GM12875 (cell line): ENCODE measurements around the gene MINK1.
"Not testable (repeated sequence)": the region's sequence is repeated elsewhere in the genome, so short reads cannot be mapped to it uniquely, and the experiment has no call there.

Experiments used
- H3K4me3 ChIP-seq: one replicate; pipeline ENCODE4 v1.5.1; 2011; ENCODE audit warnings: low read depth, low read length, control low read depth
- TF ChIP-seq, protein P1 (sequence below): IDR thresholded peaks from 2 replicates; pipeline ENCODE4 v1.5.1; 2011; ENCODE audit warnings: low read depth, mild to moderate bottlenecking, control low read depth, inconsistent platforms, low read length, moderate library complexity, borderline replicate concordance; ENCODE audit not compliant: insufficient read depth

The MINK1 gene

GRCh38 chr17:4856937-4857314 lies 23.8 kb downstream of the MINK1 start:
- TF ChIP-seq, protein P1, sequence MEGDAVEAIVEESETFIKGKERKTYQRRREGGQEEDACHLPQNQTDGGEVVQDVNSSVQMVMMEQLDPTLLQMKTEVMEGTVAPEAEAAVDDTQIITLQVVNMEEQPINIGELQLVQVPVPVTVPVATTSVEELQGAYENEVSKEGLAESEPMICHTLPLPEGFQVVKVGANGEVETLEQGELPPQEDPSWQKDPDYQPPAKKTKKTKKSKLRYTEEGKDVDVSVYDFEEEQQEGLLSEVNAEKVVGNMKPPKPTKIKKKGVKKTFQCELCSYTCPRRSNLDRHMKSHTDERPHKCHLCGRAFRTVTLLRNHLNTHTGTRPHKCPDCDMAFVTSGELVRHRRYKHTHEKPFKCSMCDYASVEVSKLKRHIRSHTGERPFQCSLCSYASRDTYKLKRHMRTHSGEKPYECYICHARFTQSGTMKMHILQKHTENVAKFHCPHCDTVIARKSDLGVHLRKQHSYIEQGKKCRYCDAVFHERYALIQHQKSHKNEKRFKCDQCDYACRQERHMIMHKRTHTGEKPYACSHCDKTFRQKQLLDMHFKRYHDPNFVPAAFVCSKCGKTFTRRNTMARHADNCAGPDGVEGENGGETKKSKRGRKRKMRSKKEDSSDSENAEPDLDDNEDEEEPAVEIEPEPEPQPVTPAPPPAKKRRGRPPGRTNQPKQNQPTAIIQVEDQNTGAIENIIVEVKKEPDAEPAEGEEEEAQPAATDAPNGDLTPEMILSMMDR: no peak
- no peak overlapping the region for H3K4me3 ChIP-seq

- not testable (repeated sequence) for H3K4me3 ChIP-seq
These were observed 24.2 kb downstream of the MINK1 start for GRCh38 chr17:4857347-4857746.

- TF ChIP-seq, protein P1: no peak
These were observed 25.1 kb downstream of the MINK1 start for GRCh38 chr17:4858068-4858881.

DNA sequence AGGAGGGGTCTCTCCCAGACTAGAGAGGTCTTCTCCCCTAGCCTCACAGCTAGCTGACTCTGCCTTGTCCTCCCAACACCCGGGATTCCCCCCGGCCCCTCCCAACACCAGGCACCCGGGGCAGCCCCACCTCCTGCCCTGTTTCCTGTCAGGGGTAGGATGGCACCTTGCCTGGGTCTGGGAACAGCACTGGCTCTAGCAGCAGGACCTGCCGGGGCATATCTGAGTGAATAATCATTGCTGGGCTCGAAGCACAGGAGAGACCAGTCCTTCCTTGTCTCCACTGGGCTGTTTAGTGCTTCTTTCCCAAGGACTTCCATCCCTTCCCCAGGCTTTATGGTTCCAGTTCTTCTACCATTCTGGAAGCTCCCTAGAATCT lies 25.7 kb downstream of the MINK1 start:
- H3K4me3 ChIP-seq: no peak overlapping the region
- TF ChIP-seq, protein P1: no peak

More at GRCh38 chr17:4858068-4858881, 25.1 kb downstream of the MINK1 start:
- H3K4me3 ChIP-seq: no peak overlapping the region

GRCh38 chr17:4859816-4860625 lies 26.9 kb downstream of the MINK1 start:
- no peak overlapping the region for H3K4me3 ChIP-seq
- TF ChIP-seq, protein P1: no peak

DNA sequence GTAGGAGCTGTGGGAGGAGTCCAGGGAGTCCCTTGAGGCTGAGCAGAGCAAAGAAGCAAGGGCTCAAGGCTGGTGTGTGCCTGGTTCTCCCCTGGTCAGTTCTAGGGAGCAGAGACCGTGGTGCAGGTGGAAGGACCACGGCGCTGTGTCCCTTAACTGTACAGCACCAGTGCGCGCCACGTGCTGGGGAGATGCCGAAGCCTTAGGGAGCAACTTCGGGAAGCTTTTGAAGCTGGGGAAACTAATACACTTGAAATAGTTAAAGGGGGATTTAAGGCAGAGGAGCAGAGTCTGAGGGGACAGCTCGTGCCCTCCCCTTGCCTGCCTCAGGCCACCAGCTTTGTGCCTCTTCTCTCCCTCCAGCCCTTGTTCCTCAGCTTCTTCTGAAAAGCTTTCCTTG lies 27.5 kb downstream of the MINK1 start:
- TF ChIP-seq, protein P1: no peak
- no peak overlapping the region for H3K4me3 ChIP-seq

GRCh38 chr17:4861052-4861451 lies 27.9 kb downstream of the MINK1 start:
- no peak overlapping the region for H3K4me3 ChIP-seq
- TF ChIP-seq, protein P1: no peak
